Measurements from ENCODE around the gene ZNF225. TPM values are rescaled to one million over a fixed set of nuclear protein-coding genes. Genes with fewer than 3 reads are reported as not detected.
A peak's percentile ranks its signal among the peaks of the same experiment; 100 is the strongest.
"Not testable (repeated sequence)": the region's sequence is repeated elsewhere in the genome, so short reads cannot be mapped to it uniquely, and the experiment has no call there.

The ZNF225 gene
- total RNA-seq, 1 experiment from 2014 or later = 5.1 TPM

DNA sequence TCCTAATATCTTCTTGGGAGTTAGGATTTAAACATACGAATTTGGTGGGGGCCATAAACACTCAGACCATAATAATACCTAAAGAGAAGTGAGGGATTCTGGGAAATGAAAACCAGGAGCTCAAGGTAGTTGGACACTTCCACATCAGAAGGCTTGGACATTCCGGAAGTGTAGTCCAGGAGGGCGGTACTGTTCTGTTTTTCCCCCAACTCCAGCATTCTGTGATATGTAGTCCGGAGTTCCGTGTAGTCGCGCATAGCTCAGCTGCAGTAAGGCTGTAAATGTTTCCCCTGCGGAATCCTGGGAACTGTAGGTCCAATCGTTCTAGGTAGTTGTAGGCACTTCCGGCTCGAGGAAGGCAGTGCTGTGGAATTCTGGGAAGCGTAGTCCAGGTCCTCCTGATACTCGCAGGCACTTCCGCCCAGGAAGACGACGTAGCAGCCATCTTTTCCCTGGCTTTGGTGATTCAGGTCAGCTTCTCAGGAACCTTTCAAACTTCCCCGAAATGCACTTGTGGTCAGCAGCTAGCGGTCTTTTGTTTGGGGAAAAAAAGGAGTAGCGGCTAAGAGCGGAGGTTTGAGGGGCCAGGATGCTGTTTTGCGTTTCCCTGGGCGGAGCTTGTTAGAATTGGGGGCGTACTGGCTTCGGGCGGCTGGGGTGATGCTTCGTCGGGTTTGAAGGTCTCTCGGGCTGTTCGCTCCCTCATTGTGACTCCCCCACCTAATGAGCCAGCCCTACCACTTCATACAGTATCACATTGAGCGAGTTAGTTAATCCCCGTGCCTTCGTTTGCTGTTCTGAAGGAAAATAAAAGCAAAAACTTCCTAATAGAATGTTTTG is 51.7 kb downstream of the ZNF225 start, which contains the start of gene ZNF226:
Gene ZNF226 (plus strand): TSS at position 428 of the 840 bp plus-strand sequence. CDS start 4,981 bp downstream, outside the sequence.
- peaks cover 15% of the 10 kb centered on the region for H3K9me3 ChIP-seq (ENCODE audit: low read length)
- peak within 1 kb of the TSS; percentile 73 for H3K4me2 ChIP-seq (ENCODE audit: low read depth, low read length, poor library complexity, severe bottlenecking)
- peak within 1 kb of the TSS; percentile 89 for H2AFZ ChIP-seq (ENCODE audit: low read length)
- H3K79me2 ChIP-seq (ENCODE audit: low read length) = peaks cover 16% of the 10 kb centered on the region
- peak within 1 kb of the TSS; percentile 78 for H3K9ac ChIP-seq (ENCODE audit: low read length)
- H3K4me1 ChIP-seq (ENCODE audit: low read length) = peaks cover 7% of the 10 kb centered on the region; the same call in 1 of the 2 replicates
- peak within 1 kb of the TSS; percentile 22 for H3K27ac ChIP-seq (ENCODE audit: low read length)
- H3K27me3 ChIP-seq (ENCODE audit: low read length) = no peaks in the 10 kb centered on the region
- peak within 1 kb of the TSS; percentile 70 for H3K4me3 ChIP-seq (ENCODE audit: low read length)
- peak; percentile 92 for DNase-seq
- H3K9me2 ChIP-seq (replicated peaks; ENCODE audit: insufficient read depth, low read length) = no peaks in the 10 kb centered on the region
- H4K20me1 ChIP-seq (ENCODE audit: insufficient read depth, low read depth, low read length) = no peaks in the 10 kb centered on the region
- peaks cover 32% of the 10 kb centered on the region for H3K36me3 ChIP-seq (ENCODE audit: insufficient read depth, low read length)

DNA sequence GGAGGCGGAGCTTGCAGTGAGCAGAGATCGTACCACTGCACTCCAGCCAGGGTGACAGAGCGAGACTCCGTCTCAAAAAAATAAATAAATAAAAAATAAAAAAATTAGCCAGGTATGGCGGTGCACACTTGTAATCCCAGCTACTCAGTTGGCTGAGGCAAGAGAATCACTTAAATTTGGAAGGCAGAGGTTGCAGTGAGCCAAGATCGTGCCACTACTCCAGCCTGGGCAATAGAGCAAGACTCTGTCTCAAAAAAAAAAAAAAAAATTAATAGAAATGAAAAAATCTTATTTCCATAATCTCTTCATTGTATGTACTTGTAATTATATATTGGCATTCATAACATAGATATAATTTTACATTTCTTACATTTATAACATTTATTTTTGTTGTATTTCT is 57.5 kb downstream of the ZNF225 start:
- H3K9me3 ChIP-seq (ENCODE audit: low read length) = peaks cover 20% of the 10 kb centered on the region
- H3K4me1 ChIP-seq (ENCODE audit: low read length) = not testable (repeated sequence)

DNA sequence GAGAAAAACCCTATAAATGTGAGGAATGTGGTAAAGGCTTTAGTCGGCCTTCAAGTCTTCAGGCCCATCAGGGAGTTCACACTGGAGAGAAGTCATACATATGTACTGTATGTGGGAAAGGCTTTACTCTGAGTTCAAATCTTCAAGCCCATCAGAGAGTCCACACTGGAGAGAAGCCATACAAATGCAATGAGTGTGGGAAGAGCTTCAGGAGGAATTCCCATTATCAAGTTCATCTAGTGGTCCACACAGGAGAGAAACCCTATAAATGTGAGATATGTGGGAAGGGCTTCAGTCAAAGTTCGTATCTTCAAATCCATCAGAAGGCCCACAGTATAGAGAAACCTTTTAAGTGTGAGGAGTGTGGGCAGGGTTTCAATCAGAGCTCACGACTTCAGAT is 63.4 kb downstream of the ZNF225 start:
- no peak for DNase-seq
- Histone ChIP-seq H3K9me2 (replicated peaks; ENCODE audit: insufficient read depth, low read length) (no peaks in the 10 kb centered on the region), H4K20me1 (ENCODE audit: insufficient read depth, low read depth, low read length) (no peaks in the 10 kb centered on the region), H3K27ac (ENCODE audit: low read length) (no peak overlapping the region), H3K36me3 (ENCODE audit: insufficient read depth, low read length) (peaks cover 53% of the 10 kb centered on the region), H3K4me2 (ENCODE audit: low read depth, low read length, poor library complexity, severe bottlenecking) (no peak overlapping the region), H3K9me3 (ENCODE audit: low read length) (peaks cover 29% of the 10 kb centered on the region), H3K4me3 (ENCODE audit: low read length) (no peak overlapping the region), H3K27me3 (ENCODE audit: low read length) (no peaks in the 10 kb centered on the region), H3K9ac (ENCODE audit: low read length) (no peak overlapping the region), H3K4me1 (ENCODE audit: low read length) (no peaks in the 10 kb centered on the region), H2AFZ (ENCODE audit: low read length) (no peak overlapping the region), H3K79me2 (ENCODE audit: low read length) (no peaks in the 10 kb centered on the region)

More for the DNA sequence above, 57.5 kb downstream of the ZNF225 start:
- H4K20me1 ChIP-seq (ENCODE audit: insufficient read depth, low read depth, low read length); H3K27ac ChIP-seq (ENCODE audit: low read length); DNase-seq; H3K4me3 ChIP-seq (ENCODE audit: low read length); H3K9ac ChIP-seq (ENCODE audit: low read length); H3K9me2 ChIP-seq (replicated peaks; ENCODE audit: insufficient read depth, low read length); H2AFZ ChIP-seq (ENCODE audit: low read length); H3K27me3 ChIP-seq (ENCODE audit: low read length); H3K4me2 ChIP-seq (ENCODE audit: low read depth, low read length, poor library complexity, severe bottlenecking): not testable (repeated sequence)
- Histone ChIP-seq H3K79me2 (ENCODE audit: low read length) (peaks cover 11% of the 10 kb centered on the region), H3K36me3 (ENCODE audit: insufficient read depth, low read length) (peaks cover 81% of the 10 kb centered on the region)

DNA sequence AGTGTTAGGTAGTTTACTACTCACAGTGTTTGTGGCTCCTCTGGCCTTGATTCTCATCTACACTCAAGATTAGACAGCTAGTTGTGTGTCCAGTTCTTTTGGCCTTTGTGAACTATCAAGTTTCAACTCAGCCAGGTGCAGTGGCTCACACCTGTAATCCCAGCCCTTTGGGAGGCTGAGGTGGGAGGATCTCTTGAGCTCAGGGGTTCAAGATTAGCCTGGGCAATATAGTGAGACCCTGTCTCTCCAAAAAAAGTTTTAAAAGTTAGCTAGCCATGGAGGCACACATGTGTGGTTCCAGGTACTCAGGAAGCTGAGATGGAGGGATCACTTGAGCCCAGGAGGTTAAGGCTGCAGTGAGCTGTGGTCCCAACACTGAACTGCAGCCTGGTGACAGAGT is 67.8 kb downstream of the ZNF225 start:
- no peak overlapping the region for H2AFZ ChIP-seq (ENCODE audit: low read length)

DNA sequence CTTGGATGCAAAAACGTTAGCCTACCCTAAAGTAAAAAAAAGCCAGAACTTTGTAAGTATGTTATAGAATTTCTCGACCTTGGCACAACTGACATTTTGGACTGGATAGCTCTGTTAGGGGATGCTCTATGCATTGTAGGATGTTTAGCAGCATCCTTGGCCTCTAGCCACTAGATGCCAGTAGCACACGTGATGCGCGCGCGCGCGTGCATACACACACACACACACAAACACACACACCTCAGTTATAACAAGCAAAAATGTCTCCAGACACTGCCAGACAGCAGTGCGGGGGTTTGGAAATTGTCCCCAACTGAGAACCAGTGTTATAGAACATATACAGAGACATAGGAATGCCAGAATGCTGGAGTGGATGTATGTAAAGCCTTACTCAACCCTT is 68.9 kb downstream of the ZNF225 start:
- Histone ChIP-seq H3K79me2 (ENCODE audit: low read length) (no peaks in the 10 kb centered on the region), H3K4me2 (ENCODE audit: low read depth, low read length, poor library complexity, severe bottlenecking) (no peak overlapping the region), H3K27ac (ENCODE audit: low read length) (no peak overlapping the region), H3K36me3 (ENCODE audit: insufficient read depth, low read length) (no peaks in the 10 kb centered on the region; the same call in 1 of the 2 replicates), H3K4me1 (ENCODE audit: low read length) (no peaks in the 10 kb centered on the region), H3K9ac (ENCODE audit: low read length) (no peak overlapping the region), H3K9me3 (ENCODE audit: low read length) (peaks cover 10% of the 10 kb centered on the region), H3K27me3 (ENCODE audit: low read length) (no peaks in the 10 kb centered on the region), H4K20me1 (ENCODE audit: insufficient read depth, low read depth, low read length) (no peaks in the 10 kb centered on the region), H3K4me3 (ENCODE audit: low read length) (no peak overlapping the region), H2AFZ (ENCODE audit: low read length) (no peak overlapping the region), H3K9me2 (replicated peaks; ENCODE audit: insufficient read depth, low read length) (no peaks in the 10 kb centered on the region)
- DNase-seq = no peak

More for the DNA sequence above, 67.8 kb downstream of the ZNF225 start:
- peaks cover 11% of the 10 kb centered on the region for H3K36me3 ChIP-seq (ENCODE audit: insufficient read depth, low read length)
- no peak for DNase-seq
- H3K4me2 ChIP-seq (ENCODE audit: low read depth, low read length, poor library complexity, severe bottlenecking) = no peak overlapping the region
- H3K79me2 ChIP-seq (ENCODE audit: low read length) = no peaks in the 10 kb centered on the region
- peaks cover 22% of the 10 kb centered on the region for H3K9me3 ChIP-seq (ENCODE audit: low read length)
- no peaks in the 10 kb centered on the region for H3K4me1 ChIP-seq (ENCODE audit: low read length)
- no peaks in the 10 kb centered on the region for H3K27me3 ChIP-seq (ENCODE audit: low read length)
- no peak overlapping the region for H3K9ac ChIP-seq (ENCODE audit: low read length)
- no peaks in the 10 kb centered on the region for H4K20me1 ChIP-seq (ENCODE audit: insufficient read depth, low read depth, low read length)
- H3K4me3 ChIP-seq (ENCODE audit: low read length) = no peak overlapping the region
- H3K9me2 ChIP-seq (replicated peaks; ENCODE audit: insufficient read depth, low read length) = no peaks in the 10 kb centered on the region
- H3K27ac ChIP-seq (ENCODE audit: low read length) = no peak overlapping the region

Small RNAs within 50 kb of the gene (small RNA-seq; reads per million reads assigned to genes)
- gene RNU6-902P = not detected

Other genes with a start within 250 kb of the ZNF225 start
- gene ZNF404, start 229.4 kb upstream of the ZNF225 start, total RNA-seq (2014; rRNA removed; shearing (Covaris generic); ENCODE audit: low replicate concordance) = 0.22 and 2.6 TPM in 2 replicates
- 17.5 and 21.7 TPM in 2 replicates for gene ZNF45, start 178.1 kb upstream of the ZNF225 start, total RNA-seq (2014; rRNA removed; shearing (Covaris generic); ENCODE audit: low replicate concordance)
- 0.19 TPM in 1 of 2 replicates, not detected in the other for gene ZNF221, start 162.2 kb upstream of the ZNF225 start, total RNA-seq (2014; rRNA removed; shearing (Covaris generic); ENCODE audit: low replicate concordance)
- not detected in 2 replicates for gene ZNF155, start 129.2 kb upstream of the ZNF225 start, total RNA-seq (2014; rRNA removed; shearing (Covaris generic); ENCODE audit: low replicate concordance)
- 2.9 and 4.3 TPM in 2 replicates for gene ZNF230, start 110.4 kb upstream of the ZNF225 start, total RNA-seq (2014; rRNA removed; shearing (Covaris generic); ENCODE audit: low replicate concordance)
- 1.6 and 1.7 TPM in 2 replicates for gene ZNF222, start 88.0 kb upstream of the ZNF225 start, total RNA-seq (2014; rRNA removed; shearing (Covaris generic); ENCODE audit: low replicate concordance)
- 0.65 TPM in 1 of 2 replicates, not detected in the other for gene ZNF223, start 61.4 kb upstream of the ZNF225 start, total RNA-seq (2014; rRNA removed; shearing (Covaris generic); ENCODE audit: low replicate concordance)
- not detected in 2 replicates for gene ZNF284, start 41.2 kb upstream of the ZNF225 start, total RNA-seq (2014; rRNA removed; shearing (Covaris generic); ENCODE audit: low replicate concordance)
- gene ZNF224, start 19.0 kb upstream of the ZNF225 start, total RNA-seq (2014; rRNA removed; shearing (Covaris generic); ENCODE audit: low replicate concordance) = 25.3 and 56.1 TPM in 2 replicates
- gene ZNF234, start 28.2 kb downstream of the ZNF225 start, total RNA-seq (2014; rRNA removed; shearing (Covaris generic); ENCODE audit: low replicate concordance) = 2.0 and 3.0 TPM in 2 replicates
- 10.7 and 26.6 TPM in 2 replicates for gene ZNF226, start 51.7 kb downstream of the ZNF225 start, total RNA-seq (2014; rRNA removed; shearing (Covaris generic); ENCODE audit: low replicate concordance)
- gene ZNF227, start 99.1 kb downstream of the ZNF225 start, total RNA-seq (2014; rRNA removed; shearing (Covaris generic); ENCODE audit: low replicate concordance) = 28.4 and 29.5 TPM in 2 replicates
- 1.9 and 5.8 TPM in 2 replicates for gene ZNF233, start 146.5 kb downstream of the ZNF225 start, total RNA-seq (2014; rRNA removed; shearing (Covaris generic); ENCODE audit: low replicate concordance)
- 2.8 and 11.1 TPM in 2 replicates for gene ZNF235, start 191.6 kb downstream of the ZNF225 start, total RNA-seq (2014; rRNA removed; shearing (Covaris generic); ENCODE audit: low replicate concordance)
- gene ZNF112, start 243.3 kb downstream of the ZNF225 start, total RNA-seq (2014; rRNA removed; shearing (Covaris generic); ENCODE audit: low replicate concordance) = not detected in 2 replicates

Data from Karpas-422 (cell line).